ENCODE data around the gene CX3CR1.

Gene CX3CR1

DNA sequence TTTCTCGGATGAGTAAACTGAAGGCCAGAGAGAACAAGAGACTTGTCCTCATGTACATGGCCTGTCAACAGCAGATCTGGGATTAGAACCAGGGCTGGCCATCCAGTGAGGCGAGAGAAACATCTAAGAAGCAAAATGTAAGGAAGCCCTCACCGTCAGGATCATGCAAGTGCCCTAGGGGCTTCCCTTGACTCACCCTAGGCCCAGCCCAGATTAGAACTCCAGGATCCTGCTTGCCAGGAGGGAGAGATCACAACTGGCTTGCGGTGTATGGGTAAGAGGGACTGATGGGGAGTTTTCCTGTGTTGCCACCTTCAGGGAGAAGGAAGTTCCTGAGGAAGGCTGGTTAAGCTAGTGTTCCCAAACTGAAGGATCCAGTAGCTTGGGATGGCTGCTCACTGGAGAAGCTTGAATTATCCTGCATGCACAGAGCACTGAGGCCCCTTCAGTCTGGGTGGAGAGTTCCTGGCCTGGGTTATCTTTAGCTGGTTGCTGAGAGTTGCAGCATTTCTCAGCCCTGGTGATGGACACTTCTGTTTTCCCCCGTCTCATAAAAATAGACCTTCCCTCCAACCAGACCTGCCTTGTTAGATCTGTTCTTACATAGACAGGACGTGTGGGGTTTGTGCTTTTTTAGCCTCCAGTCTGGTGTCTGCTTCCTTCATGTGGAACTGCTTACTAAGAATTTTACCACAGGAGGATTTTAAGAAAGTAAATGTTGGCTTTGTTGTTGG lies 59.3 kb downstream of the CX3CR1 start:
- TF ChIP-seq SIN3A (IDR thresholded peaks at IDR 0.05; ENCODE audit: borderline replicate concordance, insufficient read depth, low read length) (no peak), FOXP2 (optimal IDR thresholded peaks at IDR 0.05; ENCODE audit: borderline replicate concordance, extremely low read depth, extremely low read length, insufficient read depth) (no peak), TAF1 (IDR thresholded peaks at IDR 0.05; ENCODE audit: borderline replicate concordance, insufficient read depth, low read length) (no peak), POLR2AphosphoS5 (IDR thresholded peaks at IDR 0.05; ENCODE audit: low read depth, low read length) (no peak)
- TF ChIP-seq, protein P1, sequence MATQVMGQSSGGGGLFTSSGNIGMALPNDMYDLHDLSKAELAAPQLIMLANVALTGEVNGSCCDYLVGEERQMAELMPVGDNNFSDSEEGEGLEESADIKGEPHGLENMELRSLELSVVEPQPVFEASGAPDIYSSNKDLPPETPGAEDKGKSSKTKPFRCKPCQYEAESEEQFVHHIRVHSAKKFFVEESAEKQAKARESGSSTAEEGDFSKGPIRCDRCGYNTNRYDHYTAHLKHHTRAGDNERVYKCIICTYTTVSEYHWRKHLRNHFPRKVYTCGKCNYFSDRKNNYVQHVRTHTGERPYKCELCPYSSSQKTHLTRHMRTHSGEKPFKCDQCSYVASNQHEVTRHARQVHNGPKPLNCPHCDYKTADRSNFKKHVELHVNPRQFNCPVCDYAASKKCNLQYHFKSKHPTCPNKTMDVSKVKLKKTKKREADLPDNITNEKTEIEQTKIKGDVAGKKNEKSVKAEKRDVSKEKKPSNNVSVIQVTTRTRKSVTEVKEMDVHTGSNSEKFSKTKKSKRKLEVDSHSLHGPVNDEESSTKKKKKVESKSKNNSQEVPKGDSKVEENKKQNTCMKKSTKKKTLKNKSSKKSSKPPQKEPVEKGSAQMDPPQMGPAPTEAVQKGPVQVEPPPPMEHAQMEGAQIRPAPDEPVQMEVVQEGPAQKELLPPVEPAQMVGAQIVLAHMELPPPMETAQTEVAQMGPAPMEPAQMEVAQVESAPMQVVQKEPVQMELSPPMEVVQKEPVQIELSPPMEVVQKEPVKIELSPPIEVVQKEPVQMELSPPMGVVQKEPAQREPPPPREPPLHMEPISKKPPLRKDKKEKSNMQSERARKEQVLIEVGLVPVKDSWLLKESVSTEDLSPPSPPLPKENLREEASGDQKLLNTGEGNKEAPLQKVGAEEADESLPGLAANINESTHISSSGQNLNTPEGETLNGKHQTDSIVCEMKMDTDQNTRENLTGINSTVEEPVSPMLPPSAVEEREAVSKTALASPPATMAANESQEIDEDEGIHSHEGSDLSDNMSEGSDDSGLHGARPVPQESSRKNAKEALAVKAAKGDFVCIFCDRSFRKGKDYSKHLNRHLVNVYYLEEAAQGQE (IDR thresholded peaks at IDR 0.05; ENCODE audit: insufficient read depth in 1 of 2, low read depth in 2 of 2, low read length in 2 of 2): no peak

DNA sequence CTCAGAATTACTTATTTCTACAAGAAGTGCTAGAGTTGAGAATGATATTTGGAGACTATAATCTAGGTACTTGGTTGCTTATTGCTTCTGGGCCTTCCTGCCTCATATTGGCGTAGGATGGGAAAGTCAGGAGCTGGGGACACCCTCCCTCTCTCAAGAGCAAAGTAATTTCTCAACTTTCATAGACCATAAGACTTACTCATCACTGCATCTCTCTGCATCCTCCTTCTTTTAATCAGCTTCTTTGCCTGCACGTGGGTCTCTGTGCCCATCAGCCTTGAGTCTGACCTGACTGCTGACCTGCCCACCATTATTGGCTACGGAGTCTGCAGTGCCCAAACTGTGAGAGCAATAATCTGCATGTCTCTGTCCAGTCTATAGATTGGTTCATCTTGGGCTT lies 60.1 kb downstream of the CX3CR1 start:
- TF ChIP-seq SIN3A (IDR thresholded peaks at IDR 0.05; ENCODE audit: borderline replicate concordance, insufficient read depth, low read length): no peak
- TF ChIP-seq TAF1 (IDR thresholded peaks at IDR 0.05; ENCODE audit: borderline replicate concordance, insufficient read depth, low read length): no peak
- TF ChIP-seq, protein P1 (IDR thresholded peaks at IDR 0.05; ENCODE audit: insufficient read depth in 1 of 2, low read depth in 2 of 2, low read length in 2 of 2): no peak
- TF ChIP-seq POLR2AphosphoS5 (IDR thresholded peaks at IDR 0.05; ENCODE audit: low read depth, low read length): no peak
- TF ChIP-seq FOXP2 (optimal IDR thresholded peaks at IDR 0.05; ENCODE audit: borderline replicate concordance, extremely low read depth, extremely low read length, insufficient read depth): no peak

DNA sequence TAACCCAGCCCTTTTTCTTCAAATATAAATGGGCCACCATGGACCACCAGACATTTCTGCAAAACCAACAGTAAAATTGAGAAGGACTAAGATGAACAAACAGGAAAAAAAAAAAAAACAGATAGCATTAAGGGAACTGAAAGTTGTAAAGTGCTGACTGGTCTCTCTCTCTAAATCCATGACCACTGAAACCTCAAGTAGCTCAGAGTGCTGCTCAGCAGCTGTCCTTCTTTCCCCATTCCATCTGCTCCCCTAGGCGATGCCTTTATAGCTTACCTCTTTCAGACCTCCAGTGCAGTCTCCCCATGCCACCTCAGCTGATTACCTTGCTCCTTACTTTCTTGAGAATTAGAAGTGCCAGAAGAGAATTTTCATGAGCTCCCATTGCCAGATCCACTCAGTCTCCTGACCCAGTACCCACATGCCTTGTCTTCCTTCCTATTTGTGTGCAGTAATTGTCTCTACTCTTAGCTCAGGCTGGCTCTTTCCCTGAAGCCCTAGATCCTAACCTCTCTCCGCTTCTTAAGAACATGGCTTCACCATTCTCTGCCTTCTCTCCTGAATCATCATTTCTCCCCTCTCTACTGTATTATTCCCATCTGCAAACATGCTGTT lies 63.6 kb downstream of the CX3CR1 start:
- no peak for TF ChIP-seq FOXP2 (optimal IDR thresholded peaks at IDR 0.05; ENCODE audit: borderline replicate concordance, extremely low read depth, extremely low read length, insufficient read depth)
- TF ChIP-seq, protein P1 (IDR thresholded peaks at IDR 0.05; ENCODE audit: insufficient read depth in 1 of 2, low read depth in 2 of 2, low read length in 2 of 2): no peak

DNA sequence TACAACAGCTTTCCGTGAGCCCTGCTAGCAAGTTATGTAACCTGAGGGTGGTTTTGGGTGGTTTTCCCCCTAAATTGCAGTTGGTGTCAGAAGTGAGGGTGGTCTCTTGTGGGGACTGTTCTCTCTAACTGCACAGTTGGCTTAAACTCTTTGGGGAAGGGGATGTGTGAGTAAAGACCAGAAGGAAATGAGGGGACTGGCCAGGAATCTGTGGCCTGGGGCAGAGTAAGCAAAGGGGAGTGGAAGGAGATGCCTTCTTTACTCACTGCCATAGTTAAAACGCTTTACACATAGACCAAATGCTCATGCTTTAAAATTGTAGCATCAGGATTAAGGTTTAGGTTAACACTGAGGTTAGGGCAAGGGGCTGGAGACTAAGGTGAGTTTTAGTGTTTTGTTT lies 66.2 kb downstream of the CX3CR1 start:
- TF ChIP-seq TAF1 (IDR thresholded peaks at IDR 0.05; ENCODE audit: borderline replicate concordance, insufficient read depth, low read length) (no peak), POLR2AphosphoS5 (IDR thresholded peaks at IDR 0.05; ENCODE audit: low read depth, low read length) (no peak), FOXP2 (optimal IDR thresholded peaks at IDR 0.05; ENCODE audit: borderline replicate concordance, extremely low read depth, extremely low read length, insufficient read depth) (no peak), SIN3A (IDR thresholded peaks at IDR 0.05; ENCODE audit: borderline replicate concordance, insufficient read depth, low read length) (no peak)

All from PFSK-1 (cell line).